Activated T-helper 1 cell treated with Interleukin-2 at 50 U/mL for 16 hours (primary cell): ENCODE results near the gene RGS12.

Source experiments
- DNase-seq: peaks from one replicate; pipeline ENCODE4 v3.0.0-alpha.2; 2020; ENCODE audit warnings: low read depth

Gene RGS12

GRCh38 chr4:3253808-3254207 lies 39.0 kb upstream of the RGS12 start:
- no peak for DNase-seq

- DNase-seq = no peak
These were observed 38.3 kb upstream of the RGS12 start for GRCh38 chr4:3254302-3255131.

GRCh38 chr4:3255611-3256186 lies 37.1 kb upstream of the RGS12 start:
- no peak for DNase-seq

DNA sequence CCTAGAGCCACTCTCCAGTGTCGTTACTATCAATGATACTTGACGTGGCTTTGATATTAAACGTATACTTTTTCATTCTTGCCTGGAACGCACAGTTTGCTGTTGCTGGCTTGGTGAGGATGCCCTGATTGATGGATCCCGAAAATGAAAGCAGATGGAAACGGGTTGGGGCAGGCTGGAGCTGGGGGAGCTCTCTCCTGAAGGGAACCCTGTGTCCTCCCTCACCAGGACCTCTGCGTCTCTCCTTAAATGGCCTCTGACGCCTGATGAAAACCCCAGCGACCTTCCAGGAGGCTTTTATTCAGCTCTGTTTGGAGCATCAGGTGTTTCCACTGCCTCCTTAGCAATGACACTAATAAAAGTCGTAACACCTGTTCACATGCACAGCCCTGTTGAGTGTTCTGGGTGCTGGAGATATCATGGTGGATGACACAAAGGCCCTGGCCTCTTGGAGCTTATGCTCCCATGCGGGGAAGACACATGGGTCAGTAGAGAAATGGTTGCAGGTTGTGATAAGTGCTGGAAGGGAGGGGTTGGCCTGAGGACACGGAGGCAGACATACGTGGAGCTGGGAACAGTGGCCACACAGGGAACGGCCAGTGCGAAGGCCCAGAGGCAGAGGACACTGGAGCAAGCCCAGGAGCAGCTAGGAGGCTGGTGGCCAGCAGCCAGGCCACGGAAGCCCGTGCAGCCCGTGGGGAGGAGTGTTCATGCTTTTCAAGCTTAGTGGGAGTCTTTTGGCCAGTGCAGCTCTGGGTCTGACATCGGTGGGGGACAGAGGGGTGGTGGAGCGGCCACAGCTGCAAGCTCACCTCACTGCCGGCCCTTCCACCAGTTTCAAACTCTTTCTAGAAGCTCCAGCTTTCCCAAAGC lies 36.4 kb upstream of the RGS12 start:
- no peak for DNase-seq

- no peak for DNase-seq
These were observed 35.7 kb upstream of the RGS12 start for GRCh38 chr4:3257103-3257555.

DNA sequence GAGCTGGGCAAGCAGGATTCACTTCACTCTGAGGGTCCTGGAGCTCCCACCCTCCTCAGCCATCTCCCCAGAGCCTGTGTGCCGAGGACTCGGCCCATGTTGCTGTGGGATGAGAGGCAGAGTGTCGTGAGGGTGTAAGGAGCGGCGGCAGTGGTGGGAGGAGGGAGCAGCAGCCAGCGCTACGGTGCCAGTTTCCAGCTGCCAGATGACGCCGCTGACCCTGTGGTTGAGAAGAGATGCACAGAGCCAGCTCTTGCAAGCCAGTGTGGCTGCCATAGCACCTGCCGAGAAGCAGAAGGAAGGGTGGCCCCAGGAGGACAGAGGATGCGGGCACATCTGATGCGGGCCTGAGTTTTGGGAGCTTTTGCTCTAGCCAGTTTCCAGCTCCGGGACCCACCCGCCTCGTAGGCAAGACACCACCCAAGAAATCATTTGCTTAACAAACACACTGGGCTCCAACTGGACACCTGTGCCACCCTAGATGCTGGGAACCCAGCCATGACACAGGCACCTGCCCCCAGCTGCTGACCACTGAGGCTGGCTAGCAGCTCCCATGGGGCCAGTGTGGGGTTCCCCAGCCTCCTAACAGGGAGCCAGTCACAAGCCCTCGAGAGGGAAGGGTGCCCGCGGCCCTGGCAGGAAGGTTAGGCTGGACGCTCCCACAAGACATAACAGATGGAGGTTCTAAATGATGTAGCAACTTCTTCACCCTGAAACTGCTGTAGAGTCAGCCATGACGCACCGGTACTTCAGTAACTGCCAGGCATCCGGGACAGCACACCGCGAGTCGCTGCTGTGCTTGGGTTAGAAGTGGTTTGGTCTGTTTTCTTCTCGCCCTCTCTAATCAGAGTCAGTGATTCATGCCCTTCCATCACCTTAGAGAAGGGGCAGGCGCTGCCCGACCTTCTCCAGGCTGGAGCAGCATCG lies 35.0 kb upstream of the RGS12 start:
- DNase-seq = no peak

DNA sequence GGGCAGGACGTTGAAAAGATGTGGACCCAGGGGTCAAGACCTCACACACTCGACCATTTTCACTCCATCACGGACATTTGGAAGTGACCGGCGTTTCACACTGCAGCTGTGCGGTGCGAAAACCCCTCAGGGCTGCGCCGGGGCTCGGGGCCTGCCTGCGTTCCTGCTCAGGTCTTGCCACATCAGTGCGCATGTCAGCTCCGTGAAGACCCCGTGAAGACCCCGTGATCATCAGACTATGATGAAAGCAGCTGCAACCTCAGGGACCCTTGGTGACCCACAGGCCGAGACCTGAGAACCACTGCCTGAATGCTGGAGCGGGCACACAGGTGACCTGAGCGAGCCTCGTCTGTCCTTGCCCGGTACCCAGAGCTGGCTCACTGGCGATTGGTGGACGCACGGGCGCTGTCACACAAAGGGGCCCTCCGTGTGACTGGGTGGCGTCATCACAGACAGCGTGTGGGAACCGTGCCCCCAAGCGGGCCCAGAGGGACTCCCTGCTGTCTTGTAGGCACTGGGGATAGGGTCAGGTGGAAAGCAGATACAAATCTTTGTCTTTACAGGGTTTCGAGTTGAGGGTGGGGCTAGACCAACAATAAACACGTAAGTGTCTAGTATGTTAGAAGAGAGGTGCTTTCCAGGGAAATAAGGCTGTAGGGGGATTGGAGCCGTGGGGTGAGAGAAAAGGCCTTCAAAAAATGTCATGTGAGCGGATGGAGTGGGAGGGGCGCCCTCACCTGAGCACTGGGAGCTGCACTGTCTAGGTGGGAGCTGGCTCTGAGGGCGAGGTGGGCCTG lies 31.2 kb upstream of the RGS12 start:
- DNase-seq = no peak

DNA sequence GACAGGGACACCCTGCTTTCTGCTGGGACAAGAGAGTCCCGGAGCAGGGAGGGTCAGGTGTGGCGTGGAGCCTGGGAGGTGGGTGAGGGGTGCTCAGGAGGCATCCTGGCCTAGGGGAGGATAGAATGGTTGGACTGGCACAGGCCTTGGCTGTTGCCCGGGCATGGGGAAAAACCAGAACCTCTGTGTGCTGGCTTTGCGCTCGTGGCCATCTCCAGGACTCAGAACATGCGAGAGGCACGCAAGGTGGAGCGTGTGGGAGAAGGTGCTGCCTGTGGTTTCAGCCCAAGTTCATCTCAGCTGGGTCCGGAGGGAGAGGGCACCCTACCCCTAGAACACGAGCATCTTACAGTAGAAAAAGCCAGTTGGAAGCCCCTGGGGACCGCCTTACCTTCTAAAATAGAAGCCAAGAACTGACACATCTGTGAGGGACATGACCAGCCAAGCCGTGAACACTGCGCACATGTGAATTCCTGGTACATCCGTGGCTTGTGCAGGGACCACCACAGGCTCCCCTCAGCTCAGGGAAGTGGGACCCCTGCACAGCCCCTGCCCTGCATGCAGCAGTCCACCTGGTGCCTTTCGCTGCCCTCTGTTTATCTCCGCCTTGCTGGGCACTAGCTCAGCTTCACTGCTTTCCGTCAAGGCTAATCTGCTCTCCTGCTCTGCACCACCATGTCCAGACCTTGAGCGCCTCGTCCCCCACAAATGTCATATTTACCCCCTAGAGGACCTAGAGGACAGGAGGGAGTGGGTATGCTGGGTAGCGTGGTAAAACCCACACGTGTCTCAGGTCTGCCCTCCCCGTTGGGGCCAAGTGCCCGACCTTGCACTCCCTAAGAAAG lies 30.4 kb upstream of the RGS12 start:
- no peak for DNase-seq

GRCh38 chr4:3263053-3263875 lies 29.6 kb upstream of the RGS12 start:
- DNase-seq = no peak

- no peak for DNase-seq
These were observed 29.0 kb upstream of the RGS12 start for GRCh38 chr4:3263876-3264193.

DNA sequence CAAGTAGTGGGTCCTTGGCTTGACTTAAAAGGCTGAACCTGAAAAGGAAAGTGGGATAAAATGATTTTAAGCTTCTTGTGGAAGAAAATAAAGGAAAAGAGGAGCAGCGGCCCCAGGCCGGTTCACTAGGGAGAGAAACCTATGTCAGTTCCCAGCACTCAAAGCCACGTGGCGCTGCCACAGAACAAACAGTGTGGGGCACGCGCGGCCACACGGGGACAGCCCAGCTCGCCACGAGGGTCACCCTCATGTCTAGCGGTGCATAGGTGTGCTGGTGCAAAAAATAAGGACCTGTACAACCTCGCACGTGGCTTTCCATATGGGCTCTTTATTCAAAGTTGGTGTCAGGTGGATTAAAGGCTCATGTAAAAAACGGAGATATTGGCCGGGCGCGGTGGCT lies 26.7 kb upstream of the RGS12 start:
- DNase-seq = no peak

- DNase-seq = no peak
These were observed 25.0 kb upstream of the RGS12 start for GRCh38 chr4:3267576-3268394.

DNA sequence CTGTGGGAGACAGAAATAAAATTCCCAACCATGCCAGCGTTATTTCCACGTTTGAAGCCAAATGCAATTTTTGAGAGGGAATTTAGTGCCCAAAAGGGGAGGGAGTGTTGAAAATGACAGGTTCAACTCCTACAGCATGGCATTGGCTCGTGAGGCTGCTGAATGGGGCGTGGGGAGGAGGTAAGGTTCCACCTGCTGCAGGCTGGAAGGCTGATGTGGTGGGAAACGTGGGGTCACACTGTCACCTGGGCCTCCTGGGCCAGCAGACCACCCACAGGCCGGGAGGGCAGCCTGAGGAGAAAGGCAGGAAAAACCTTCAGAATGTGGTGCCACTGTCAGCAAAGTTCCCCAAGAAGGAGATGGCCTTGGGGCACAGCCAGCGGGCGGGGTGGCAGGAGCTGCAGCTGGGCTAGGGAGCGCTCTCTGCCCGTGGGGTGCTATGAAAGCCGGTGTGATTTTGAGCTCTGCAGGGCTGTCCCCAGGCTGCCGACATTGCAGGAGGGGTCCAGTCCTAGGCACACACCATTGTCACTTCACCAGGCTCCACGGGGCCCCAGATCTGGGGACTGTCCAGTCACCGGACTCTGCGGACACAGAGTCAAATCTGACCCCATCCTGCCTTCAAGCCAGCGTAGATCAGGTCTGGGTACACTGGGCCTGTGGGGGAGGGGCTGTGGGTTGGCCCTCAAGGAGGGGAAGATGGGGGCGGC lies 24.3 kb upstream of the RGS12 start:
- no peak for DNase-seq

- no peak for DNase-seq
These were observed 23.5 kb upstream of the RGS12 start for GRCh38 chr4:3269105-3269927.

GRCh38 chr4:3269991-3270611 lies 22.7 kb upstream of the RGS12 start:
- no peak for DNase-seq

DNA sequence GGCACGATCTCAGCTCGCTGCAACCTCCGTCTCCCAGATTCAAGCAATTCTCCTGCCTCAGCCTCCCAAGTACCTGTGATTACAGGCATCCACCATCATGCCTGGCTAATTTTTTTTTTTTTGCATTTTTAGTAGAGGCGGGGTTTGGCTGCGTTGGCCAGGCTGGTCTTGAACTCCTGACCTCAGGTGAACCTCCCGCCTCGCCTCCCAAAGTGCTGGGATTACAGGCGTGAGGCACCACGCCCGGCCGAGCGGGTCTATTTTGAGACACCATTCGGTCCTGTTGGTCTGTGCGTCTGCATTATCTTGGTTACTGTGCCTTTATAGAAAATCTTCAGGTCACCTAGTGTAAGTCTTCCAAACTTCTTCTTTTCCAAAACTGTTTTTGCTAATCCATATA lies 21.7 kb upstream of the RGS12 start:
- DNase-seq = no peak
